Measurements from ENCODE around the gene CEP250. TPM values are rescaled to one million over a fixed set of nuclear protein-coding genes. Genes with fewer than 3 reads are reported as not detected.

The CEP250 gene
- total RNA-seq, 1 experiment from 2014 or later = 42.3 TPM

DNA sequence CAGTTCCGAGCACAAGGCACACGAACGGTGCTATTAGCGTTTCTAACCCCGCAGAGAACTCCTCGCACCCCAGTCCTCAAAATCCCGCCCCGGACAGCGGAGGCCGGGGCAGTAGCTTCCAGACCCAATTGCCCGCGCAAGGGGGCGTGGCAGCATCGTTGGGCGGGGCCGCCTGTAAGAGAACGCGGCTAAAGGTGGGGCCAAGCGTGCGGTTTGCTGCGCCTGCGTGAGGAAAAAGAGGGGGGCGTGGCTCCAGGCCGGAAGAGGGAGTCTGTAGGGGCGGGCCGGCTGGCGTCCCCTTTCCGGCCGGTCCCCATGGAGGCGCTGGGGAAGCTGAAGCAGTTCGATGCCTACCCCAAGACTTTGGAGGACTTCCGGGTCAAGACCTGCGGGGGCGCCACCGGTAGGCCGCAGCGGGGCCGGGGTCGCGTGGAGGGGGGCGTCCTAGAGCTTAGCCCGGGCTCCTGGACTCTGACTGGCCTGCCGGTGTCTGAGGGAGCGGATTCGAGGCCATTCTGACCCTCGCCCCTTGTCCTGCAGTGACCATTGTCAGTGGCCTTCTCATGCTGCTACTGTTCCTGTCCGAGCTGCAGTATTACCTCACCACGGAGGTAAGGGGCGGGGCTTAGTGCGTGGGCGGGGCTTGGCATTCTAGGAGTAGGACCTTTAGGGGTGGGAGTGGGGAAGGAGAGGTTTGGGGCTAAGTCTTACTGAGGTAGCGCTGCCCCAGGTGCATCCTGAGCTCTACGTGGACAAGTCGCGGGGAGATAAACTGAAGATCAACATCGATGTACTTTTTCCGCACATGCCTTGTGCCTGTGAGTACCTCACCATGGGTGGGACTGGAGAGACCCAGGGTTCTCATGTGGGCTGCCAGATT, 86.6 kb downstream of the CEP250 start, which contains the start of gene ERGIC3 (continued):
- no peak for TF ChIP-seq FOSL1 (IDR thresholded peaks at IDR 0.05; ENCODE audit: low read depth)
- peak; percentile 62 for TF ChIP-seq SP1 (IDR thresholded peaks at IDR 0.05; ENCODE audit: low read depth)
- peak; percentile 89 for TF ChIP-seq POLR2AphosphoS5 (IDR thresholded peaks at IDR 0.05; ENCODE audit: low read depth, low read length)
- no peak for TF ChIP-seq EZH2 (IDR thresholded peaks at IDR 0.05)
- TF ChIP-seq ZFX (IDR thresholded peaks at IDR 0.05) = peak; percentile 63; the same call in 1 of the 2 replicates
- no peak for TF ChIP-seq SRF (IDR thresholded peaks at IDR 0.05; ENCODE audit: low read depth)

DNA sequence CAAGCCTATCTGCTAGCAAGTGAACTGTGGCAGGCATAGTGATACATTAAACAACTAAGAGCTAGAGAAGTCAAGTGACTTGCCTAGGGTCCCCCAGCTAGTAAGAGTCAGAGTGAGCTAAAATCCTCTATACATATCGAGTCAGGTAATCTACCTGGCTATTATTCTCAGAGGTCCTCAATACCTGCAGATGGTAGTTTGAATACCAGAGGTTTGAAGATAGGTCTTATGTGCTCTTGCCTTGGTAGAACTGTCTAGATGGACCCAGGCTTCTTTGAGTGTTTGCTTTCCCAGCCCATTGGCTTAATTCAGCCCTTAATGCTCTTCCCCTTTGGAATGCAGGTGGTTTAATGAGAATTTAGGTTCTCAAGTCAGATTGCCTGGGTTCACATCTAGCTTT, 87.6 kb downstream of the CEP250 start:
- H3K4me1 ChIP-seq (ENCODE audit: control insufficient read depth in 1 of 2, insufficient read depth in 2 of 2, low read length in 2 of 2) = peaks cover 9 to 26% of the 10 kb centered on the region in 2 experiments
- H3K4me3 ChIP-seq (replicated peaks in 1 of 2; ENCODE audit: low read depth in 1 of 2, low read length in 2 of 2) = peak overlapping the region; percentile 94
- H2AFZ ChIP-seq (ENCODE audit: low read depth, low read length, poor library complexity, severe bottlenecking) = no peak overlapping the region
- no peaks in the 10 kb centered on the region for H3K9me3 ChIP-seq (ENCODE audit: control insufficient read depth in 1 of 2, insufficient read depth in 1 of 2, low read depth in 1 of 2, low read length in 2 of 2)
- H4K20me1 ChIP-seq (ENCODE audit: insufficient read depth) = no peaks in the 10 kb centered on the region
- peaks cover 10% of the 10 kb centered on the region for H3K79me2 ChIP-seq (ENCODE audit: insufficient read depth, low read length)
- DNase-seq (ENCODE audit: low read depth, low spot score) (no peak), ATAC-seq (no peak)
- no peaks in the 10 kb centered on the region for H3K9me2 ChIP-seq (ENCODE audit: insufficient read depth)
- H3K27me3 ChIP-seq (ENCODE audit: insufficient read depth, low read length) = no peaks in the 10 kb centered on the region
- RAD21 ChIA-PET (ENCODE audit: low non-redundant PET in 1 of 2, low total read pairs in 2 of 2, uncharacterized antibody in 2 of 2, unreplicated experiment in 2 of 2) = no interaction called here
- peak overlapping the region; percentile 85; the same call in 1 of the 2 replicates for H3K27ac ChIP-seq (ENCODE audit: low read depth, low read length)
- no TSS peak for BruUV-seq (replicated peaks)
- POLR2A ChIA-PET = interaction anchor here (0.6 to 1.3 kb wide), 2 partner anchors 10 to 58 kb away, joined by 3 to 4 read pairs; no protein-coding TSS in a partner anchor
- H3K36me3 ChIP-seq (ENCODE audit: control insufficient read depth in 1 of 2, insufficient read depth in 2 of 2, low read length in 2 of 2) = peaks cover 6 to 8% of the 10 kb centered on the region in 2 experiments
- peak overlapping the region; percentile 96 for H3K4me2 ChIP-seq (ENCODE audit: low read length)
- intact Hi-C loops (cut with micrococcal nuclease) = loop anchor here (5.0 kb wide), 1 partner anchor 74 kb away; the partner anchor contains the start of gene SPAG4
- CTCF ChIA-PET = interaction anchor here (0.6 to 0.8 kb wide), 2 partner anchors 76 to 412 kb away, joined by 3 read pairs; no protein-coding TSS in a partner anchor
- H3K9ac ChIP-seq (ENCODE audit: low read length) = peak overlapping the region; percentile 85
- TF ChIP-seq, protein P1, sequence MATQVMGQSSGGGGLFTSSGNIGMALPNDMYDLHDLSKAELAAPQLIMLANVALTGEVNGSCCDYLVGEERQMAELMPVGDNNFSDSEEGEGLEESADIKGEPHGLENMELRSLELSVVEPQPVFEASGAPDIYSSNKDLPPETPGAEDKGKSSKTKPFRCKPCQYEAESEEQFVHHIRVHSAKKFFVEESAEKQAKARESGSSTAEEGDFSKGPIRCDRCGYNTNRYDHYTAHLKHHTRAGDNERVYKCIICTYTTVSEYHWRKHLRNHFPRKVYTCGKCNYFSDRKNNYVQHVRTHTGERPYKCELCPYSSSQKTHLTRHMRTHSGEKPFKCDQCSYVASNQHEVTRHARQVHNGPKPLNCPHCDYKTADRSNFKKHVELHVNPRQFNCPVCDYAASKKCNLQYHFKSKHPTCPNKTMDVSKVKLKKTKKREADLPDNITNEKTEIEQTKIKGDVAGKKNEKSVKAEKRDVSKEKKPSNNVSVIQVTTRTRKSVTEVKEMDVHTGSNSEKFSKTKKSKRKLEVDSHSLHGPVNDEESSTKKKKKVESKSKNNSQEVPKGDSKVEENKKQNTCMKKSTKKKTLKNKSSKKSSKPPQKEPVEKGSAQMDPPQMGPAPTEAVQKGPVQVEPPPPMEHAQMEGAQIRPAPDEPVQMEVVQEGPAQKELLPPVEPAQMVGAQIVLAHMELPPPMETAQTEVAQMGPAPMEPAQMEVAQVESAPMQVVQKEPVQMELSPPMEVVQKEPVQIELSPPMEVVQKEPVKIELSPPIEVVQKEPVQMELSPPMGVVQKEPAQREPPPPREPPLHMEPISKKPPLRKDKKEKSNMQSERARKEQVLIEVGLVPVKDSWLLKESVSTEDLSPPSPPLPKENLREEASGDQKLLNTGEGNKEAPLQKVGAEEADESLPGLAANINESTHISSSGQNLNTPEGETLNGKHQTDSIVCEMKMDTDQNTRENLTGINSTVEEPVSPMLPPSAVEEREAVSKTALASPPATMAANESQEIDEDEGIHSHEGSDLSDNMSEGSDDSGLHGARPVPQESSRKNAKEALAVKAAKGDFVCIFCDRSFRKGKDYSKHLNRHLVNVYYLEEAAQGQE (IDR thresholded peaks at IDR 0.05; ENCODE audit: low read depth) = no peak
- TF ChIP-seq SIN3A (IDR thresholded peaks at IDR 0.05; ENCODE audit: low read depth) (no peak), ZNF274 (IDR thresholded peaks at IDR 0.05; ENCODE audit: low read depth, low read length) (no peak), EZH2phosphoT487 (IDR thresholded peaks at IDR 0.05; ENCODE audit: borderline replicate concordance) (no peak), ZFX (IDR thresholded peaks at IDR 0.05) (no peak), EZH2 (IDR thresholded peaks at IDR 0.05) (no peak), TCF7L2 (IDR thresholded peaks at IDR 0.05; ENCODE audit: borderline replicate concordance, extremely low read depth, insufficient read depth, insufficient read length) (no peak), YY1 (IDR thresholded peaks at IDR 0.05; ENCODE audit: extremely low read depth, insufficient replicate concordance, low read depth, low read length) (no peak), CBX3 (IDR thresholded peaks at IDR 0.05; ENCODE audit: low read depth) (no peak), EGR1 (IDR thresholded peaks at IDR 0.05; ENCODE audit: low read depth) (no peak), FOSL1 (IDR thresholded peaks at IDR 0.05; ENCODE audit: low read depth) (no peak), ELF1 (IDR thresholded peaks at IDR 0.05; ENCODE audit: borderline replicate concordance, low read depth) (no peak), POLR2A (IDR thresholded peaks at IDR 0.05; ENCODE audit: borderline replicate concordance, extremely low read depth, insufficient read depth, insufficient read length) (no peak), RAD21 (IDR thresholded peaks at IDR 0.05; ENCODE audit: low read depth) (no peak)
- TF ChIP-seq, protein P2, sequence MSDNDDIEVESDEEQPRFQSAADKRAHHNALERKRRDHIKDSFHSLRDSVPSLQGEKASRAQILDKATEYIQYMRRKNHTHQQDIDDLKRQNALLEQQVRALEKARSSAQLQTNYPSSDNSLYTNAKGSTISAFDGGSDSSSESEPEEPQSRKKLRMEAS (IDR thresholded peaks at IDR 0.05) = no peak
- TF ChIP-seq, protein P3, sequence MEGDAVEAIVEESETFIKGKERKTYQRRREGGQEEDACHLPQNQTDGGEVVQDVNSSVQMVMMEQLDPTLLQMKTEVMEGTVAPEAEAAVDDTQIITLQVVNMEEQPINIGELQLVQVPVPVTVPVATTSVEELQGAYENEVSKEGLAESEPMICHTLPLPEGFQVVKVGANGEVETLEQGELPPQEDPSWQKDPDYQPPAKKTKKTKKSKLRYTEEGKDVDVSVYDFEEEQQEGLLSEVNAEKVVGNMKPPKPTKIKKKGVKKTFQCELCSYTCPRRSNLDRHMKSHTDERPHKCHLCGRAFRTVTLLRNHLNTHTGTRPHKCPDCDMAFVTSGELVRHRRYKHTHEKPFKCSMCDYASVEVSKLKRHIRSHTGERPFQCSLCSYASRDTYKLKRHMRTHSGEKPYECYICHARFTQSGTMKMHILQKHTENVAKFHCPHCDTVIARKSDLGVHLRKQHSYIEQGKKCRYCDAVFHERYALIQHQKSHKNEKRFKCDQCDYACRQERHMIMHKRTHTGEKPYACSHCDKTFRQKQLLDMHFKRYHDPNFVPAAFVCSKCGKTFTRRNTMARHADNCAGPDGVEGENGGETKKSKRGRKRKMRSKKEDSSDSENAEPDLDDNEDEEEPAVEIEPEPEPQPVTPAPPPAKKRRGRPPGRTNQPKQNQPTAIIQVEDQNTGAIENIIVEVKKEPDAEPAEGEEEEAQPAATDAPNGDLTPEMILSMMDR (IDR thresholded peaks at IDR 0.05 in 2 of 3, conservative IDR thresholded peaks at IDR 0.05 in 1 of 3; ENCODE audit: borderline replicate concordance in 1 of 3, insufficient read depth in 1 of 3, low read depth in 2 of 3, low read length in 2 of 3) = no peak

Measured in HCT116 (cell line).